GM21423 (cell line): ENCODE data around the gene TRAF2.

Experiments
- ATAC-seq: cut with Tn5 transposase; IDR thresholded peaks from one replicate; pipeline ENCODE4 v1.9.1; 2021; ENCODE audit warnings: mild to moderate bottlenecking, moderate library complexity; ENCODE audit not compliant: unreplicated experiment

Gene TRAF2

DNA sequence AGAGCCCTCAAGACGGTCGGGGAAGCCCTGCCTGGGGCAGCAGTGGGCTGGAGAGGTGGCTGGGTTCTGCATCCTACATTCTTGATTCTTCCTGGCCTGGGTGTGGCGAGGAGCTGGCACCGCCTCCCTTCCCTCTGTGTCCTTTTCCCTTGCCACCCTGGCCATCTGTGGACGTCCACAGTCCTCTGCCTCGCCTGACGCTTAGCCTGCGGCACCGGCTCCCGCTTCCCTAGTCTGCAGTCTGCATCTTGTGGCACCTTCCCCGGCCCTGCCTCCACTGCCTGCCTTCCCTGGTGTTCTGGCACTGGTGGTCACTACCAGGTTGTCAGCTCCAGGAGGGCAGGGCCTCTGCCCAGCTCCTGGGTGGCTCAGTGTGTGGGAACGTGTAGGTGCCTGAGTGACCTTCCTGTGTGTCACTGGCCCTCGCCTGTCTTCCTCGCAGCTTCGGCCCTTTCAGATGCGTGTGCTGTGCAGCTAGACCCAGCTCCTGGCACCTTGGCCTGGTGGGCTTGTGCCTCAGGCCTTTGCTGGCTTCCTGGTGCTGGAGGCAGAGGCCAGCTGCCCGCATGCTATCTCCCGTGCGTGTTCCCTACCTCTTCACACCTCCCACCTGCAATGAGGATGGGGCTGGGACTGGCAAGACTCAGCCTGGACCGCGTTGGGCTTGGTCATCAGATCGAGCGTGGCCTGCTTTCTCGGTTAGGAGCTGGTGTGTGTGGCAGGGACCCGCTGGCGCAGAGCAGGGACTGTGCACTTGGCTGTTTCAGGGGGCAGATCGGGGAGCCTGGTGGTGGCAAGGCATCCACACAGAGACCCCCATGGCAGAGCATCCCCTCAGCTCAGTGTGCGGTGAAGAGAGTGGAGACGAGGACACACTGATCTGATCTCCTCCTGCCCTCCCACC, 20.9 kb downstream of the TRAF2 start:
- ATAC-seq: no peak

DNA sequence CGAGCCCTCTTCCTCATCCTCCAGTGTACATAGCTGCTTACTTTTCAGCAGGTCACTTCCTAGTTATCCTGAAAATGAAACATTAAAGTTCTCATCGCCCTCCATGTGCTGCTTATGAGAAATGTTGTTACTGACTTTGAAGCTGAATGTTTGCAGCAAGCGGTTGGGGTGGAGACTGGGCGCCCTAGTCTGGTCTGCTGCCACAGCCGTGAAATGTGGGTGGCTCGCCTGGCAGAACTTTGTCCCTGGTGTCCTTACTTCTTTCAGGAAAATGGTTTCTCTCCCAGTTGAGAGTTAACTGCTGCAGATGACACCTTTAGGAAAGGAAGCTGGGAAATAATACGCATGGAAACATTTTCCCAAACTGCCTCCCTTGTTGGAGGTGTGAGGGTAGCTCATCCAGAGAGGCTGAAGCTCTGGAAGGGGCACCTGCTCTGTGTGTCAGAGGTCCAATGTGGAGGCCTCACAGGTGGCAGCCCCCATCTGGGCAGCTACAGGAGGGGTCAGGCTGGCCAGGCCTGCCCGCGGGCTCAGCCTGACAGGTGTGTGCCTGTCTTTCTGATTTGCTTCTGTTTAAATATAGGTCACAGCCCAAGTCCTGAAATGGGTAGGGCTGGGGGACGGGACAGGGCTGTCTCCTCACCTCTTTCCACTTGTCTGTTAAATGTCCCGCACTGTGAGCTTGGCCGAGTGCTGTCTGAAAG, 24.0 kb downstream of the TRAF2 start:
- ATAC-seq: no peak

DNA sequence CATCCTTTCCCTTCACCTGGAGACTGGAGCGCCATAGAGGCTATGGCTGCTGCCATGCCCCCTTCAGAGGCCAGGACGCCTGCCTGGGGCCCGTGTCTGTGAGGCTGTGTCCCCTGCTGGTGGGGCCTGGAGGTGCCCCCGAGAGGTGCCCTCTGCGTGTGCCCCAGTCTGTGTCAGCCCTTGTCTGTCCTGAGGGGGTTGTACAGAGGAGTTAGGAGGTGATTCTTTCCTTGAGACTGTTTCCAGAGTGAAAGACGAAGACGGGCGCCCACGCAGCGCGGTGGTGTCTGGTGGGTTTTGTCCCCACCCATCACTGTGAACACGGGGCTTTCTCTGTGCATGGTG, 24.6 kb downstream of the TRAF2 start:
- no peak for ATAC-seq

DNA sequence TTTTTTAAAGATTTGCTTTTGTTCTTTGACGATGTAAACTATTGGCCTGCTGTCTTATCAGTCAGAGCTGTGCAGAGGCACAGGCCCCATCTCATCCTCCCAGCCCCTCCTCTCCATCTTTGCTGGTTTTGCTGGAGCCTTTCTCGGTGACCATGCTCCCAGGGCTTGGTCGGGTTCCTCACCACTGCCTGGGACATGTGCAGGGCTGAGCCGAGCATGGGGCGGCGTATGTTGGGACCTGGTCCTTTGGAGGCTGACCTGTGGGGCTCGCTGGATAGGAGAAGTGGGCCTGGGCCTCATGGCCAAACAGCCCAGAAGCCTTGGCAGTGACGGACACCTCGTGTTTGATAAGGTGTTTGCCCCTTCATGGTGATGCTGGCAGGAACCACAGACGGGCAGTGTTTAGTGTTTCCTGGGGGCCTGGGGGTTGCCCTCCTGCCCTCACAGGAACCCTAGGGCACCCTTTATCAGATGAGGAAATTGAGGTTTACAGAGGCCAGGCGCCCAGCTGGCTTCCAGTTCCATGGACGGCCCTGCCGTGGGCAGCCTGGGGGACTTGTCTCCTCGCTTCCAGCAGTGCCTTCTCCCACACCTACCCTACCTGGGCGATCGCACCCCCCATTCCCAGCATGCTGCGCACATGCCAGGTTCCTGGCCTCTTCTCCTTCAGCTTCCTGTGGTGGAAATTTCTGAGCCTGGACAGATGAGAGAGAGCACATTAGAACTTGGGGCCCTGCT, 27.6 kb downstream of the TRAF2 start:
- no peak for ATAC-seq

DNA sequence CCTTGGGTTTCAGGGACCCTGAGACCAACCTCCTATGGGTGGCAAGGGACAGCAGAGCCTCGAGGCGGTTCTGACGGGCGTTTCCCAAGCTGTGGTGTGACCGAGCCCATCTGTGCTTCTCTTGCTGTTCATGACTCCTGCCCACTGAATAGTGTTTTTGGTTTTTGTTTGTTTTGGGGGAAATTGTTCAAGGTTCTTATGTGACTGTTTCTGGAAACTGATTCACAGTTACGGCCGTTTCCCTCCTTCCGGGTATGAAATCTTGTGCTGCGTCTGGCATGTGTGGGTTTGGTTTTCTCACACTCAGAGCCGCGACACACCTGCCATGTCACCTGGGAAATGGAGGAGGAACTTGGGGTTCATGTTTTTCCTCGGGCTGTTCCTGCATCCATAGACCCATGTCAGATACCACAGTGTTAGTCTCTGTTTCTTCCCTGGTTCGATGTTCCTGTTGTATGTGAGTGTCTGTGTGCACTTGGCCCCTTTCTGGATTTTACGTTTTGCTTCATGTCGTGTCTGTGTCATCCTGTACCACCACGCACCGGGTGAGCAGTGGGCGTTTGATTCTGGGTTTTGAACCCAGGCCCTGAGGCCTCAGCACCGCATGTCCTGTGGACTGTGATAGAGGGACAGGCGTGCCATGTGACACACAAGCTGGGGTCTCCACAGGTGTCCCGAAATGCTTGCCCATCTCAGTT, 29.5 kb downstream of the TRAF2 start:
- no peak for ATAC-seq

DNA sequence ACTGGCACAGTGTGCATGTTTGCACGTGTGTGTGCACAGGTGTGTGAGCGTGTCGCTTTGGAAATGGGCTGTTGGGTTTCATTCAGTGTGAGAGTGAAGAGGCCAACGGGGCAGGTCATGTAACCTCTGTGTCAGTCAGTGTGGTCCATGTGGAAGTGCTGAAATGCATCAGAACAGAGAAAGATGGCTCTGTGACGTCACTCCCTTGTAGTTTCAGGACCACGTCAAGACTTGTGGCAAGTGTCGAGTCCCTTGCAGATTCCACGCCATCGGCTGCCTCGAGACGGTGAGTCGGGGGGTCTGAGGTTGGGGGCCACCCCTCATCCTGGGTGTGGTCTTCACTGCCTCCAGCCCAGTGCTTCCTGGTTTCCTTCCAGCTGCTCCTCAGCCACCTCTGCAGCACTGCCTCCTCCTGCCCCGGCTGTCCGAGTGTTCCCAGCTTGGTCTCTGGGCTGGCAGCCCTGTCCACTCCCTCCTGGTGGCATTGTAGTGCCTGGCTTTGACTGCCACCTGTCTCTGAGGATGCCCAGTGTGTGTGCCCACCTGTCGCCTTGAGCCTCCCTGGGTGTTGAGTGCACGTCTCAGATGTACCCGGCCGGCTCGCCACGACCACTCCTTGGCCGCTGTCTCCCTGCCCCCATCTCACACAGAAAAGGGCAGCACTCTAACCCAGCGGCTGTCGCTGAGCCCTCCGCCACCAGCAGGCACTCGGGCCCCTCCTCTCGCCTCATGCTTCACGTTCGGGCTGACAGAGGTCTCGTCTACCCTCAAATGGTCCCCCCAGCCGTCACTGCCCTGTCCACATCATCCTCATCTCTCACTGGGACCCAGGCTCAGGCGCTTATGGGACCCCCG, 30.2 kb downstream of the TRAF2 start:
- ATAC-seq: no peak

DNA sequence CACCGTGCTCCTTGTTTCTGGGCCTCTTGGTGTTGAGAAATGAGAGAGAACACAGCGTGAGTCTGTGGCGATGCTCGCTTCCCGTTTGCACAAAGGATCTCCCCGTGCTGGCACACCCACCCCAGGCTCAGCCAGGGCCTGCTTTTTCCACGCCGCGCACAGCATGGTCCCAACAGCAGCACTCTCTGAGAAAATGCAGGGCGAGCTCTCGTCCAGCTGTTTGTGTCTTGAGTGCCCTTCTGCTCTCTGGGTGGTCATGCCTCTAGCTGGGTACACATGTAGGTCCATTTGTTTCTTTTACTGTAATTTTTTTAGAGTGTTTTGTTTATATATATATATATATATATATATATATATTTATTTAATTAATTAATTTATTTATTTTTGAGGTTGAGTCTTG, 31.6 kb downstream of the TRAF2 start:
- ATAC-seq: no peak

DNA sequence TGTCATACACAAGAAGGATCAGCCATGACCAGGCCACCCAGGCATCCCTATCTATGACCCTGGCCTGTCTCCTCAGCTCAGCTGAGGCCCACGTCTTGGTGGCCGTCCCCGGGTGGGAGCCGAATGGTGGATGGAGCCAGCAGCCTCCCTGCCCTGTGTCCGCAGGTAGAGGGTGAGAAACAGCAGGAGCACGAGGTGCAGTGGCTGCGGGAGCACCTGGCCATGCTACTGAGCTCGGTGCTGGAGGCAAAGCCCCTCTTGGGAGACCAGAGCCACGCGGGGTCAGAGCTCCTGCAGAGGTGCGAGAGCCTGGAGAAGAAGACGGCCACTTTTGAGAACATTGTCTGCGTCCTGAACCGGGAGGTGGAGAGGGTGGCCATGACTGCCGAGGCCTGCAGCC, 33.8 kb downstream of the TRAF2 start:
- ATAC-seq: no peak

DNA sequence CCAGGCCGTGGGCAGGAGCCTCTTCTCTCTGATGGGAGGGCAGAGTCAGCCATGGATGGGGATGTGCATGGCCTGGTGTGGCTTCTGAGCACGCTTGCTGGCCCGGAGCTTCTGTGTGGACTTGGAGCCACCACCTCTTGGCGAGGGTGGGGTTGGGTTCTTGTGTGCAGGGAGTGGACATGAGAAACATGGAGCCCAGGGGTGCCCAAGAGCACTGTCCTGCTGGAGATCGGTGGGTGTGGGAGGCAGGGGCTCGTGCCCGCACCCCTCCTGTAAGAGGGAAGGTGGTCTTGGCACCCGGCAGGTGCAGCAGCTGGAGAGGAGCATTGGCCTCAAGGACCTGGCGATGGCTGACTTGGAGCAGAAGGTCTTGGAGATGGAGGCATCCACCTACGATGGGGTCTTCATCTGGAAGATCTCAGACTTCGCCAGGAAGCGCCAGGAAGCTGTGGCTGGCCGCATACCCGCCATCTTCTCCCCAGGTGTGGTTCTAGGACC, 34.5 kb downstream of the TRAF2 start:
- ATAC-seq: no peak

DNA sequence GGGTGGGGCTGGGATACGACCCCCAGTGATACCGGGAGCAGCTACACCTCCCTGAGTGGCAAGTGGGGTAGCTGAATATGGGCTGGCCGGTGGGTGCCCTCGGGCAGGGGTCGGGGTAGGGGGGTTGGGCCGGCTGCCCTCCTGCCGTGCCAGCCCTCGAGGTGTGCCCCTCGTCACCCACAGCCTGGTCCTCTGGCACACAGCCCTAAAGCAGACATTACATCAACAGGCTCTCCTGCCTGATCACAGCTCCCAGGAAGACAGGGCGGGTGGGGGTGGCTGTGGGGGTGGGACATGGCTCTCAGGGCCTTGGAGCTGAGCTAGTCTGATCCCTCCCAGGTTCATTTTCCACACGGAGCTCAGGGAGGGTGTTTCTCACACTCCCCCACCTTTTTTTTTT, 35.0 kb downstream of the TRAF2 start:
- ATAC-seq: no peak

DNA sequence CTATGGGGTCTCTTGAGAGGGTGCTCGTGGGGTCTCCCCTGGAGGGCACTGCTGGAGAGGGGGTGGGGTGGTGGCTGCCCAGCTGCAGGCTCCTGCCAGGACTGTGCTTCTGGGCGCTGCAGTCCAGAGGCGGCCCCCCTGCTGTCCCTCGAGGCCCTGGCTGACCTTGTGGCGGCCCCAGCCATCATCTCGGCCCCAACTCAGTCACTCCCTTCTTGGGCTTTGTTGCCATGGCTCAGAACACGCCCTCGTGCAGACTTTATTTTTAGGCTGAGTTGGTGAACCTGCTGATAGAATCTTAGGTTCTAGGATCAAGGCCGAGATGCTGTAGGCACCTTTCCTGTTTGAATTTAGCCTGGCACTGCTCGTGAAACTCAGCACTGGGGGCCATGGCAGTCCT, 35.4 kb downstream of the TRAF2 start:
- ATAC-seq: no peak

DNA sequence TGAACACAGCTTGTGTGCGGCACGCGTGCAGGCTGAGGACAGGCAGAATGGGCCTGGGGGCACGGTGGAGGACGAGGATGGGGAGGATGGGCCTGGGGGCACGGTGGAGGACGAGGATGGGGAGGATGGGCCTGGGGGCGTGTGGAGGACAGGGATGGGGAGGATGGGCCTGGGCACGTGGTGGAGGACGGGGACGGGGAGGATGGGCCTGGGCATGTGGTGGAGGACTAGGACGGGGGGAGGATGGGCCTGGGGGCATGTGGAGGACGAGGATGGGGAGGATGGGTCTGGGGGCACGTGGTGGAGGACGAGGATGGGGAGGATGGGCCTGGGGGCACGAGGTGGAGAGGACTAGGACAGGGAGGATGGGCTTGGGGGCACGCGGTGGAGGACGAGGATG, 36.2 kb downstream of the TRAF2 start:
- no peak for ATAC-seq

DNA sequence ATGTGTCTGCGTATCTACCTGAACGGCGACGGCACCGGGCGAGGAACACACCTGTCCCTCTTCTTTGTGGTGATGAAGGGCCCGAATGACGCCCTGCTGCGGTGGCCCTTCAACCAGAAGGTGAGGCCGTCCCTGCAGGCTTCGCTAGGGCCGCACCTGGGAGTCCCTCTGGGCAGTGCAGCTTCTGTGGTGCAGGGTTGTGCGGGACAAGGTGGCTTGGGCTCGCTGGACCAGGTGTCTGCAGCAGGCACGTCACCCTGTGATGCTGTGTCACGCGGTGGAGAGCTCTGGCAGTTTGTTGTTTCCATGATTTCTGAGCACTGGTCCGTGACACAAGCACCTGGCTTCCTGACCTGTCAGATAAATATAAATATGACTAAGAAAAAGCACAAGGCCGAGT, 37.6 kb downstream of the TRAF2 start:
- no peak for ATAC-seq

DNA sequence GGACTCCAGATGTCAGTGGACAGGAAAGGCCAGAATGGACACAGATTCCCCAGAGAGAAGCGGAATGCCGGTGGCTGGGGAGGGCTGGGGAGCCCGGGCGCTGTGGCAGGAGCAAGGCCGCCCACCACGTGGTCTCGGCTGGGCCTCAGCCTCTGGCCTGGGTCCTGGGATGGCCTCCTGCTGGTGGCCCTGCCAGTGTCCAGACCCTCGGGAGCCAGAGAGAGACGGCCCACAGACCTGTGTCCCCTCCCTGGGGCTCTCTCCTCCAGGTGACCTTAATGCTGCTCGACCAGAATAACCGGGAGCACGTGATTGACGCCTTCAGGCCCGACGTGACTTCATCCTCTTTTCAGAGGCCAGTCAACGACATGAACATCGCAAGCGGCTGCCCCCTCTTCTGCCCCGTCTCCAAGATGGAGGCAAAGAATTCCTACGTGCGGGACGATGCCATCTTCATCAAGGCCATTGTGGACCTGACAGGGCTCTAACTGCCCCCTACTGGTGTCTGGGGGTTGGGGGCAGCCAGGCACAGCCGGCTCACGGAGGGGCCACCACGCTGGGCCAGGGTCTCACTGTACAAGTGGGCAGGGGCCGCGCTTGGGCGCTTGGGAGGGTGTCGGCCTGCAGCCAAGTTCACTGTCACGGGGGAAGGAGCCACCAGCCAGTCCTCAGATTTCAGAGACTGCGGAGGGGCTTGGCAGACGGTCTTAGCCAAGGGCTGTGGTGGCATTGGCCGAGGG, 39.3 kb downstream of the TRAF2 start:
- ATAC-seq: no peak

DNA sequence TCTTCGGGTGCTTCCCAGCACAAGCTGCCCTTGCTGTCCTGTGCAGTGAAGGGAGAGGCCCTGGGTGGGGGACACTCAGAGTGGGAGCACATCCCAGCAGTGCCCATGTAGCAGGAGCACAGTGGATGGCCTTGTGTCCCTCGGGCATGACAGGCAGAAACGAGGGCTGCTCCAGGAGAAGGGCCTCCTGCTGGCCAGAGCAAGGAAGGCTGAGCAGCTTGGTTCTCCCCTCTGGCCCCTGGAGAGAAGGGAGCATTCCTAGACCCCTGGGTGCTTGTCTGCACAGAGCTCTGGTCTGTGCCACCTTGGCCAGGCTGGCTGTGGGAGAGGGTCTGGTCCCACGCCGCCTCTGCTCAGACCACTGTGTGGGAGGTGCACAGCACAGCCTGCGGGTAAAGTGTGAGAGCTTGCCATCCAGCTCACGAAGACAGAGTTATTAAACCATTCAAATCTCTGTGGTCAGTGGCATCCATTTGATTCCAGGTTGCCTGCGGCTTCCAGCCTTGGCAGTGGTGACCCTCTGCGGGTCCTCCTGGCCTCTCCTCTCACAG, 39.9 kb downstream of the TRAF2 start:
- ATAC-seq: no peak

DNA sequence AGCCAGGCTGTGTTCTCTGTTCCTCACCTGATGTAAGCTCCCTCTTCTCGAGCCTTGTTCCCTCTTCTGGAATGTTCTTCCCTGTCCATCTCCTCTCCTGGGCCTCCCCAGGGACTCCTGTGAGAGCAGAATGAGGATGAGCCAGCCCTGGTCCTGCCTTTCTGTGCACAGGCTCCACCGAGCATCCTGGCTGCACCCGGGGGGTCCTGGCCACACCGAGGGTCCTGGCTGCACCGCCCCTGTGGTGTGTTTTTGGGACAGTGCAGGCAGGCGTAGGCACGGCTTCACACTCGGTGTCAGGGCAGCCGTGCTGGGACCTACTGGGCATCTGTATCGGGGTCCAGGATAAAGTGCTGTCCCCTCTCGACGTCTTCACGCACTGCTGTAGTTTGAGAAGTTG, 40.4 kb downstream of the TRAF2 start:
- no peak for ATAC-seq

DNA sequence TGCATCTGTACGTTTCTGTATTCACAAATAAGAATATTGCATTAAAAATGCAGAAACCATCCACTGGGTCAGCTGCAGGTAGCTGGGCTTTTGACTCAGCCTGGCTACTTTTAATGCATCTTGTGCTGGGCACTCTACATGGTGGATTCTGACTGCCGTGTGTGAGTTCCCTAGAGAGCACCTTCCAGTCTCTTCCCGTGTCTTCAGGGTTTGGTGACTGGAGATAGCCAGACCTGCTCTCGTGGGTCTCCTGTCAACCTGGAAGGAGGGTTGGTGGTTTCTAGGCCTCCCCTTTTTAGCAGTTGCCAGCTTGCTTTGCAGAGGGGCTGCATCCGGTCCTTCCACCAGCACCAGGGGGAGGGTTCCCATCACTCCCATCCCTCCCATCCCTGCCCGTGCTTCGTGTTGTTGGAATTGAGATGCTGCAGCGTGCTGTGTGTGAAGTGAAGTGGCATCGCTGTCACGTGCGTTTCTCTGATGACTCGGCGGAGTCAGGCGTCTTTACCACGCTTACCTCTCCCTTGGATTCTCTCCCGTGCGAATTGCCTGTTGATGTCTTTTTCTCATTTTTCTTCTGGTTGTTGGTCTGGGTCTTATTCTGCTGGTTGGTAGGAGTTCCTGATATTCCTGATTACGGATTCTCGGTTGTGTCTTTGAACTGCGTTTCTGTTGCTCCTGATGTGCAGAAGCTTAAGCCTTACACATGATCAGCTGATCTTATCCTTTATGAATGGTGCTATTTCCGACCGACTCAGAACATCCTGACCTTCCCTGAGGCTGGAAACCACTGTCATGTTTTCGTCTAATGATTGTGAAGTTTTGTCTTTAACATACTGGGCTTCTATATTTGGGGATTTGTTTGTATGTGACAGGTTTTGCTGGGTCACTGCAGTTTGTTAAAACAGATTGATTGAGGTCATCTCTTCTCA, 41.3 kb downstream of the TRAF2 start:
- no peak for ATAC-seq

DNA sequence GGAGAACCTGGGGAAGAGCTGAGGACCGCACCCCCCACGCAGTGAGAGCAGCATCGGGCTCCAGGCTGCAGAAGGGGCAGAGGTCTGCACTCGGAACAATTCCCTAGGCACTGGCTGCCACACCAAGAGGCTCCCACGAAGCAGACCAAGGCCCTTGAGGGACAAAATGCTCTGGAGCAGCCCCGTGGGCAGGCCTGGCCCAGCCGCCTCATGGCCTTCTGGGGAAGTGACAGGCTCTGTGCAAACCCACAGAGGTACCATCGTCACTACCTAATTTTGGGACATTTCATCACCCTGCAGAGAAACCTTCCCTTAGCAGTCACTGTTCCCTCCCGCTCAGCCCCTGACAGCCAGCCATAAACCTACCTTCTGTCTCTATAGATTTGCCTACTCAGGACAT, 42.3 kb downstream of the TRAF2 start:
- ATAC-seq: no peak
